HepG2 (cell line): ENCODE results near the gene SPTBN5. TPM values are rescaled to one million over a fixed set of nuclear protein-coding genes. Genes with fewer than 3 reads are reported as not detected.

Source experiments
- microRNA-seq: library from miRNA; unstranded; fragments of <30 nt; microRNA quantifications from one replicate; pipeline ENCODE4, GENCODE V29; 2020
- polyA plus RNA-seq, 8 experiments: library from polyadenylated mRNA; depleted of rRNA in 3 of 8; stranded (reverse) in 7 of 8; unstranded in 1 of 8; fragments of >200 nt; fragmentation: Illumina TruSeq in 4 of 8; extraction: Trizol in 4 of 8; gene quantifications; 2 replicates each; pipeline versions ENCODE4 v1.2.1 to v1.2.3, GENCODE V29; 2011 to 2016; ENCODE audit warnings: low read depth in 4 of 8, missing spikeins in 1 of 8, mixed read lengths in 1 of 8; ENCODE audit not compliant: insufficient read depth in 1 of 8
- small RNA-seq, 3 experiments: library from RNA; depleted of rRNA; stranded (forward); fragments of <200 nt; gene quantifications; one replicate each; pipeline ENCODE3, GENCODE V24; 2012; ENCODE audit warnings: low read depth in 2 of 3, low replicate concordance in 1 of 3; ENCODE audit not compliant: insufficient read length in 3 of 3, insufficient read depth in 2 of 3
- total RNA-seq, 5 experiments: library from RNA; depleted of rRNA; stranded (reverse); fragments of >200 nt; fragmentation: Illumina TruSeq; extraction: Trizol; gene quantifications; 2 replicates each; pipeline ENCODE4 v1.2.3, GENCODE V29; 2016; ENCODE audit warnings: low read depth in 1 of 5

Gene SPTBN5
- total and polyA plus RNA-seq, 2 of the 13 experiments (the other 11 are each of a cell fraction or from before 2014, with no cell fraction given) = 0.01 to 0.07 TPM

Small RNA genes within 50 kb of the gene (microRNA-seq; reads per million reads assigned to microRNA genes)
- gene MIR4310 = not detected

Small RNA genes within 50 kb of the gene (small RNA-seq; reads per million reads assigned to genes)
- gene JMJD7-PLA2G4B (0 reads per million in 3 experiments), gene MIR4310 (0 reads per million in 3 experiments), gene RNA5SP393 (0 reads per million in 3 experiments)

Other genes with a start within 250 kb of the SPTBN5 start
- gene MGA, start 233.6 kb downstream of the SPTBN5 start, total RNA-seq (2016; rRNA removed; fragmentation: Illumina TruSeq; extraction: Trizol) = 59.0 and 71.8 TPM in 2 replicates
- gene MGA, start 233.6 kb downstream of the SPTBN5 start, polyA plus RNA-seq (2011; rRNA removed) = 5.3 and 5.5 TPM in 2 replicates
- gene MAPKBP1, start 119.6 kb downstream of the SPTBN5 start, total RNA-seq (2016; rRNA removed; fragmentation: Illumina TruSeq; extraction: Trizol) = 3.9 and 7.3 TPM in 2 replicates
- gene MAPKBP1, start 119.6 kb downstream of the SPTBN5 start, polyA plus RNA-seq (2011; rRNA removed) = 3.0 and 4.7 TPM in 2 replicates
- 5.4 and 7.1 TPM in 2 replicates for gene JMJD7, start 66.0 kb downstream of the SPTBN5 start, total RNA-seq (2016; rRNA removed; fragmentation: Illumina TruSeq; extraction: Trizol)
- gene JMJD7, start 66.0 kb downstream of the SPTBN5 start, polyA plus RNA-seq (2011; rRNA removed) = 6.4 and 7.2 TPM in 2 replicates
- 0.55 and 5.1 TPM in 2 replicates for gene PLA2G4B, start 55.2 kb downstream of the SPTBN5 start, total RNA-seq (2016; rRNA removed; fragmentation: Illumina TruSeq; extraction: Trizol)
- 8.0 and 10.2 TPM in 2 replicates for gene PLA2G4B, start 55.2 kb downstream of the SPTBN5 start, polyA plus RNA-seq (2011; rRNA removed)
- 4.8 and 4.9 TPM in 2 replicates for gene EHD4, start 78.5 kb upstream of the SPTBN5 start, total RNA-seq (2016; rRNA removed; fragmentation: Illumina TruSeq; extraction: Trizol)
- 3.1 and 4.2 TPM in 2 replicates for gene EHD4, start 78.5 kb upstream of the SPTBN5 start, polyA plus RNA-seq (2011; rRNA removed)
- gene PLA2G4E, start 127.0 kb upstream of the SPTBN5 start, total RNA-seq (2016; rRNA removed; fragmentation: Illumina TruSeq; extraction: Trizol) = not detected in 2 replicates
- gene PLA2G4E, start 127.0 kb upstream of the SPTBN5 start, polyA plus RNA-seq (2011; rRNA removed) = 0.01 TPM in 1 of 2 replicates, not detected in the other
- gene PLA2G4D, start 200.5 kb upstream of the SPTBN5 start, total RNA-seq (2016; rRNA removed; fragmentation: Illumina TruSeq; extraction: Trizol) = 0.04 TPM in 1 of 2 replicates, not detected in the other
- gene PLA2G4D, start 200.5 kb upstream of the SPTBN5 start, polyA plus RNA-seq (2011; rRNA removed) = 0.21 and 0.29 TPM in 2 replicates